ENCODE measurements around the gene ETDA. TPM values are rescaled to one million over a fixed set of nuclear protein-coding genes. Genes with fewer than 3 reads are reported as not detected.

ETDA gene
- total RNA-seq, result not detected in 2 replicates

GRCh38 chrX:135252011-135252518 lies at the start of gene ETDA:
TSS of gene ETDA (plus strand) at chrX:135252061. CDS start at chrX:135253277, 1,216 bp downstream.

Other genes with a start within 250 kb of the ETDA start
- gene RTL8B, start 229.5 kb upstream of the ETDA start, total RNA-seq, result 4.3 and 5.5 TPM in 2 replicates
- gene RTL8C, start 219.7 kb upstream of the ETDA start, total RNA-seq, result 29.8 and 30.2 TPM in 2 replicates
- 2.6 and 3.3 TPM in 2 replicates for gene RTL8A, start 199.9 kb upstream of the ETDA start, total RNA-seq
- gene SMIM10L2B, start 153.3 kb upstream of the ETDA start, total RNA-seq, result 1.6 and 2.8 TPM in 2 replicates
- not detected in 2 replicates for gene ETDB, start 131.5 kb upstream of the ETDA start, total RNA-seq
- gene CT55, start 80.7 kb upstream of the ETDA start, total RNA-seq, result not detected in 2 replicates
- not detected in 2 replicates for gene ETDC, start 57.4 kb downstream of the ETDA start, total RNA-seq
- gene ZNF75D, start 92.0 kb downstream of the ETDA start, total RNA-seq, result 7.1 and 7.5 TPM in 2 replicates
- gene ZNF449, start 92.7 kb downstream of the ETDA start, total RNA-seq, result 8.0 and 8.2 TPM in 2 replicates
- gene SMIM10L2A, start 169.9 kb downstream of the ETDA start, total RNA-seq, result 0.28 and 0.83 TPM in 2 replicates

All from smooth muscle cell of bladder (primary cell).